Activated naive CD4-positive, alpha-beta T cell treated with anti-CD3 and anti-CD28 coated beads, Interleukin-2, amount 50 U/mL, for 24 hours (primary cell): Measurements from ENCODE around the gene RNF149.

ENCODE experiments used
- H3K27ac Mint-ChIP-seq: one replicate; pipeline ENCODE4 v1.8.0; 2021; ENCODE audit warnings: mild to moderate bottlenecking, mixed read lengths
- H3K27me3 Mint-ChIP-seq: one replicate; pipeline ENCODE4 v1.8.0; 2021; ENCODE audit warnings: mixed read lengths
- H3K36me3 Mint-ChIP-seq: one replicate; pipeline ENCODE4 v1.8.0; 2021; ENCODE audit warnings: mixed read lengths
- H3K4me1 Mint-ChIP-seq: one replicate; pipeline ENCODE4 v1.8.0; 2021; ENCODE audit warnings: mixed read lengths
- H3K4me3 Mint-ChIP-seq: one replicate; pipeline ENCODE4 v1.8.0; 2021; ENCODE audit warnings: mild to moderate bottlenecking, mixed read lengths
- H3K9me3 Mint-ChIP-seq: one replicate; pipeline ENCODE4 v1.8.0; 2021; ENCODE audit warnings: mixed read lengths

RNF149 gene

GRCh38 chr2:101310090-101310833, 1.8 kb upstream of the RNF149 start:
- Mint-ChIP-seq H3K4me1 (peaks cover 70% of the 10 kb centered on the region), H3K27ac (peak overlapping the region; percentile 69), H3K27me3 (no peaks in the 10 kb centered on the region), H3K4me3 (peak overlapping the region; percentile 73), H3K9me3 (no peaks in the 10 kb centered on the region), H3K36me3 (peaks cover 6% of the 10 kb centered on the region)

- Mint-ChIP-seq H3K4me3 (peak overlapping the region; percentile 96), H3K4me1 (peaks cover 80% of the 10 kb centered on the region), H3K9me3 (no peaks in the 10 kb centered on the region), H3K36me3 (peaks cover 6% of the 10 kb centered on the region), H3K27me3 (no peaks in the 10 kb centered on the region), H3K27ac (peak overlapping the region; percentile 98)
Observed at GRCh38 chr2:101307950-101308431, 510 bp downstream of the RNF149 start.

DNA sequence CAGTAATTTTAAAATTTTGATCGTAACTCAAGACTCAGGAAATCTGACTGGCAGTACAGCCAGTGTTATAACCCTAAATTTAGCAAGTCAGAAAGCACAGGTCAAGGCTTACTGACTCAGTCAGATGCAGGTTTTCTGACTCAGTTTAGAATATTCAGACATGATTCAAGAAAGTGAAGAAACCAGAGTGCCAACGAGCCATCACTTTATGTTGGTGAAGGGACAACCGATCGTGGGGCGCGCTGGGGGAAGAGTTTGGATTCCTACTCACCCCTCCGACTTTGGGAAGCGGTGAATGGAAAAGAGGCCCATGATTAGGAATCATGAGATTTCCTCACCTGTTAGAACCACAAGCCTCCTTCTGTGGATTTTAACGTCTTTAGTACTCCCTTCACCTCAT, 998 bp downstream of the RNF149 start:
- H3K36me3 Mint-ChIP-seq = peaks cover 7% of the 10 kb centered on the region
- H3K4me3 Mint-ChIP-seq = peak overlapping the region; percentile 96

DNA sequence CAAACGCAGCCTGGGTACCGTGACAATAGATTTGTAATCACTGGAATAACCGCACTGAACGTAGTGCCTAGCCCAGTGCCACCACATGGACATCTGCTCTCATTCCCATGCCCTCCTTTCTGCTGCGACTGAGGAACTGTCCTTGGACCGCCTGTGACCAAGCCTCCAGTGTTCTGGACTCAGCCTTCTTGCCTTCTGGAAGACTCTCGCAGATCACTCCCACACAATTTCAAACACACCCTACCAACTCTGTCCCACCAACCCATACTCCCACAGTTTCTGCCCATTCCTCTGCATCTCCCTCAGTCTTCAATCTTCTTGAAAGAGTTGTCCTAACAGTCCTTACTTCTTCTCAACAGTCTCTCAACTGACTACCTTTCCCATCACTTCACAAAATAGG, 2.1 kb downstream of the RNF149 start:
- peaks cover 82% of the 10 kb centered on the region for H3K4me1 Mint-ChIP-seq
- H3K27ac Mint-ChIP-seq = peak overlapping the region; percentile 98
- H3K27me3 Mint-ChIP-seq = no peaks in the 10 kb centered on the region
- peaks cover 11% of the 10 kb centered on the region for H3K36me3 Mint-ChIP-seq
- peak overlapping the region; percentile 96 for H3K4me3 Mint-ChIP-seq
- no peaks in the 10 kb centered on the region for H3K9me3 Mint-ChIP-seq

More for the DNA sequence above, 998 bp downstream of the RNF149 start:
- Mint-ChIP-seq H3K27me3 (no peaks in the 10 kb centered on the region), H3K27ac (peak overlapping the region; percentile 98), H3K9me3 (no peaks in the 10 kb centered on the region), H3K4me1 (peaks cover 82% of the 10 kb centered on the region)

GRCh38 chr2:101305492-101306078, 2.9 kb downstream of the RNF149 start:
- H3K27me3 Mint-ChIP-seq = no peaks in the 10 kb centered on the region
- no peaks in the 10 kb centered on the region for H3K9me3 Mint-ChIP-seq
- peak overlapping the region; percentile 96 for H3K4me3 Mint-ChIP-seq
- H3K4me1 Mint-ChIP-seq = peaks cover 81% of the 10 kb centered on the region
- H3K27ac Mint-ChIP-seq = peak overlapping the region; percentile 98
- peaks cover 11% of the 10 kb centered on the region for H3K36me3 Mint-ChIP-seq

DNA sequence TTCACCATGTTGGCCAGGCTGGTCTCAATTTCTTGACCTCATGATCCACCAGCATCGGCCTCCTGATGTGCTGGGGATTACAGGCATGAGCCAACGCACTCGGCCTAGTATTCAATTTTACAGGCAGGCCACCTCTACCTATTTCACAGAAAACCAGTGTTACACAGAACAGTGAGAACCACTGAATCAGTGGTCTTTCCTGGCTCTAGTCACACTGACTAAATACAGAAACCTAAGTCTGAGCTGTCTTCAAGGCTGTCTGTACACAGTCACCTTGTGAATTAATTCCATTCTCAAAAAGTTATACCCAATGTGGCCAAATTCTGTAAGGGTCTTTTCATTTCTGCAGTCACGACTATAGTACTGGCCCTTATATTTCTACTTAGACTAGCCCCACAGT, 3.5 kb downstream of the RNF149 start:
- H3K27me3 Mint-ChIP-seq = no peaks in the 10 kb centered on the region
- no peaks in the 10 kb centered on the region for H3K9me3 Mint-ChIP-seq
- peaks cover 81% of the 10 kb centered on the region for H3K4me1 Mint-ChIP-seq
- H3K36me3 Mint-ChIP-seq = peaks cover 11% of the 10 kb centered on the region
- H3K4me3 Mint-ChIP-seq = peak overlapping the region; percentile 96
- H3K27ac Mint-ChIP-seq = peak overlapping the region; percentile 98

GRCh38 chr2:101303688-101304087, 4.8 kb downstream of the RNF149 start:
- Mint-ChIP-seq H3K4me1 (peaks cover 82% of the 10 kb centered on the region), H3K36me3 (peaks cover 11% of the 10 kb centered on the region), H3K27me3 (no peaks in the 10 kb centered on the region), H3K4me3 (peak overlapping the region; percentile 64), H3K27ac (peak overlapping the region; percentile 31), H3K9me3 (no peaks in the 10 kb centered on the region)

- Mint-ChIP-seq H3K27ac (no peak overlapping the region), H3K9me3 (no peaks in the 10 kb centered on the region), H3K4me3 (peak overlapping the region; percentile 70), H3K27me3 (no peaks in the 10 kb centered on the region), H3K36me3 (peaks cover 10% of the 10 kb centered on the region), H3K4me1 (peaks cover 93% of the 10 kb centered on the region)
Observed at GRCh38 chr2:101302016-101302415, 6.5 kb downstream of the RNF149 start.

- Mint-ChIP-seq H3K9me3 (no peaks in the 10 kb centered on the region), H3K27ac (peak overlapping the region; percentile 15), H3K27me3 (no peaks in the 10 kb centered on the region), H3K4me1 (peaks cover 93% of the 10 kb centered on the region), H3K4me3 (peak overlapping the region; percentile 40), H3K36me3 (peaks cover 12% of the 10 kb centered on the region)
Observed at GRCh38 chr2:101300836-101301235, 7.7 kb downstream of the RNF149 start.

- H3K9me3 Mint-ChIP-seq = no peaks in the 10 kb centered on the region
- no peaks in the 10 kb centered on the region for H3K27me3 Mint-ChIP-seq
- H3K4me3 Mint-ChIP-seq = peak overlapping the region; percentile 68
- peaks cover 12% of the 10 kb centered on the region for H3K36me3 Mint-ChIP-seq
- H3K27ac Mint-ChIP-seq = no peak overlapping the region
- peaks cover 91% of the 10 kb centered on the region for H3K4me1 Mint-ChIP-seq
Observed at GRCh38 chr2:101300164-101300563, 8.3 kb downstream of the RNF149 start.

DNA sequence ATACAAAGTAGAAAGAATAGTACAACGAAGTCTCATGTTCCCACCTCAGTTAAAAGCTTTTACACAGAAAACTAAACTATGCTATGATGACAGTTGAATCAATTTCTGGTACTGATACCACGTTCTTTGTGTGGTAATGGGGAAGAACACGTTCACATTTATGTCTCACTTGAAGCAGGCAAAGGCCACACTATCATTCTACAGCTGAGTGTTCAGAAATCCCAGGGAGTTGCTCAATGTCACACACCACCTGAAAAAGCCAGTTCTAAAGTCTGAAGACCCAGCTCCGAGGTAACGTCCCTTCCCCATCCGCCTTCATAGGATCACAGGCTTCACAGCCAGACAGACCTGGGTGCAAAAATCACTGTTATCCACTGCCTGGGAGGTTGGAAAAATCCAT, 8.9 kb downstream of the RNF149 start:
- peaks cover 92% of the 10 kb centered on the region for H3K4me1 Mint-ChIP-seq
- H3K36me3 Mint-ChIP-seq = peaks cover 12% of the 10 kb centered on the region
- peak overlapping the region; percentile 52 for H3K27ac Mint-ChIP-seq
- no peaks in the 10 kb centered on the region for H3K9me3 Mint-ChIP-seq
- no peaks in the 10 kb centered on the region for H3K27me3 Mint-ChIP-seq
- peak overlapping the region; percentile 68 for H3K4me3 Mint-ChIP-seq

DNA sequence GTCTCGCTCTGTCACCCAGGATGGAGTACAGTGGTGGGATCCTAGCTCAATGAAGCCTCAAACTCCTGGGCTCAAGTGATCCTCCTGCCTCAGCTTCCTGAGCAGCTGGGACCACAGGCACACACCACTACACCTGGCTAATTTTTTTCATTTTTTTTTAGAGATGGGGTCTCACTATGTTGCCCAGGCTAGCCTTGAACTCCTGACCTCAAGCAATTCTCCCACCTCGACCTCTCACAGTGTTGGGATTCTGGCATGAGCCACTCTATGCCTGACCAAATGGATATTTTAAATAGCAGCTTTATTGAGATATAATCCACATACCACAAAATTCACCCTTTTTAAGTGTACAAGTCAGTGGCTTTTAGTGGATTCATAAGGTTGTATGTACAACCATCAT, 11.1 kb downstream of the RNF149 start:
- peak overlapping the region; percentile 64 for H3K4me3 Mint-ChIP-seq
- peaks cover 12% of the 10 kb centered on the region for H3K36me3 Mint-ChIP-seq
- no peak overlapping the region for H3K27ac Mint-ChIP-seq
- H3K4me1 Mint-ChIP-seq = peaks cover 80% of the 10 kb centered on the region
- no peaks in the 10 kb centered on the region for H3K27me3 Mint-ChIP-seq
- no peaks in the 10 kb centered on the region for H3K9me3 Mint-ChIP-seq

DNA sequence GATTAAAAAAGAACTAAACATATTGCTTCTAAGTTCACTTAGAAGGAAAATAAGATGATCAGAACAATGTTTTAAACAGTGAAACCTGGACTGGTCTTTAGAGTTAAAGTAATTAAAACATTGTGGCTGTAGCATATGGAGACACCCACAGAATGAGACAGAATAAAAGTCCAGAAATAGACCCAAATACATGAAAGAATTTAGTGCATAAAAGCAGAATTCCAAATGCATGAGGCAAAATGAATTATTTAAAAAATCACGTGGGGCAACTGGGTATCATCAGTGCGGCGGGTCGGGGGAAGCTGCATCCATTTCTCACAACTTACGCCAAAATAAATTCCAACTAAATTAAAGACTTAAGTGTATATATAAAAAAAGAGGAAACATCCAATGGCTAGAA, 12.1 kb downstream of the RNF149 start:
- peaks cover 70% of the 10 kb centered on the region for H3K4me1 Mint-ChIP-seq
- H3K27ac Mint-ChIP-seq = no peak overlapping the region
- peaks cover 10% of the 10 kb centered on the region for H3K36me3 Mint-ChIP-seq
- H3K9me3 Mint-ChIP-seq = no peaks in the 10 kb centered on the region
- peak overlapping the region; percentile 47 for H3K4me3 Mint-ChIP-seq
- H3K27me3 Mint-ChIP-seq = no peaks in the 10 kb centered on the region

DNA sequence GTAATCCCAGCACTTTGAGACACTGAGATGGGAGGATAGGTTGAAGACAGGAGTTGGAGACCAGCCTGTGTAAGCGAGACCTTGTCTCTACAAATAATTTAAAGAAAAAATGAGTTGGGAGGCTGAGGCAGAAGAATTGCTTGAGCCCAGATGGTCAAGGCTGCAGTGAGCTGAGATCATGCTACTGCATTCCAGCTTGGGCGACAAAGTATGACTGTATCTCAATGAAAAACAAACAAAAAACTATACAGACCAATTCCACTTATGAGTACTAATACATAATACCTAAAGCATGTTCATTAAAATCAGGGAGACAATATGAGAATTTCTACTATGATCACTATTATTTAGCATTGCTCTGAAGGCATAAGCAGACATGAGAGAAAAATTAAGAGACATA, 12.6 kb downstream of the RNF149 start:
- H3K27me3 Mint-ChIP-seq = no peaks in the 10 kb centered on the region
- H3K9me3 Mint-ChIP-seq = no peaks in the 10 kb centered on the region
- no peak overlapping the region for H3K4me3 Mint-ChIP-seq
- H3K27ac Mint-ChIP-seq = peak overlapping the region; percentile 56
- peaks cover 10% of the 10 kb centered on the region for H3K36me3 Mint-ChIP-seq
- peaks cover 66% of the 10 kb centered on the region for H3K4me1 Mint-ChIP-seq

GRCh38 chr2:101294861-101295260, 13.6 kb downstream of the RNF149 start:
- no peaks in the 10 kb centered on the region for H3K9me3 Mint-ChIP-seq
- no peak overlapping the region for H3K27ac Mint-ChIP-seq
- peaks cover 56% of the 10 kb centered on the region for H3K4me1 Mint-ChIP-seq
- no peaks in the 10 kb centered on the region for H3K27me3 Mint-ChIP-seq
- H3K4me3 Mint-ChIP-seq = no peak overlapping the region
- H3K36me3 Mint-ChIP-seq = peaks cover 14% of the 10 kb centered on the region

GRCh38 chr2:101293544-101293943, 15.0 kb downstream of the RNF149 start:
- Mint-ChIP-seq H3K4me3 (no peak overlapping the region), H3K27ac (no peak overlapping the region), H3K4me1 (peaks cover 48% of the 10 kb centered on the region), H3K36me3 (peaks cover 17% of the 10 kb centered on the region), H3K27me3 (no peaks in the 10 kb centered on the region), H3K9me3 (no peaks in the 10 kb centered on the region)
